Ureter (tissue), 1 donor: ENCODE data around the gene LECT2. TPM values are rescaled to one million over a fixed set of nuclear protein-coding genes. Genes with fewer than 3 reads are reported as not detected.

Source experiments
- DNase-seq: peaks from one replicate; pipeline ENCODE4 v3.0.0-alpha.2; 2020; ENCODE audit warnings: low spot score
- total RNA-seq: library from RNA; stranded (reverse); gene quantifications from one replicate; pipeline ENCODE4 v1.2.4, GENCODE V29; 2023
- donor health status: DM: yes; HTN: yes; CAD: no.

The LECT2 gene
- total RNA-seq, 1 donor from 2014 or later, result not detected

DNA sequence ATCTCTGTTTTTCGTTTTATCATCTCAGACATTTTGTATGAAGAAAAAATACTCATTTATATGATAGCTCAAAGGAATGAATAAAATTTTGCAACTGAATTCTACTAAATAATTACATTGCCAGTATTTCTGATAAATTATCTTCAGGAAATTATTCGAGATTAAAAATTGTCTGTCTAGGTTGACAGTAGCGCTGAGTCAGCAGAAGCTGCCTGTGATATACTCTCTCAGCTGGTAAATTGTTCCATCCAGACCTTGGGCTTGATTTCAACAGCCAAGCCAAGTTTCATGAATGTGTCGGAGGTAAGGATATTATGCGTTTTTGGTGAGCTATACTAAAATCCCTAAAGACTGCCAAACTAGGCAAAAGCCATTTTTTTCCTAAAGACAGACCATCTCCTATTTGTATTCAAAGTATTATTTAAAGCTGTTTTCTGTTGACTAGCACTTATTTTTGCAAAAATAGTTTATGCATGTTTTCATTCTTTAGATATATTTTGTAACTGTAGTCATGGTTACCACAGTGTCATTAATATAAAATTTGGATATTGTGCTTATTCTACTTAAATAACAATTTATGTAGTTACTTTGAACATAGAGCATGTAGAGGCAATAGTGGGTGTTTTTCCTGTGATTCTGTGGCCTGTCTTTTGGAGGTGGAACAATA is 17.4 kb downstream of the LECT2 start:
- DNase-seq, result no peak

- no peak for DNase-seq
Measured at GRCh38 chr5:135934939-135935338, 19.8 kb downstream of the LECT2 start.

GRCh38 chr5:135930949-135931295 is 23.9 kb downstream of the LECT2 start:
- DNase-seq, result no peak

GRCh38 chr5:135930029-135930948 is 24.5 kb downstream of the LECT2 start:
- no peak for DNase-seq

GRCh38 chr5:135921388-135921787 is 33.4 kb downstream of the LECT2 start:
- DNase-seq, result no peak

DNA sequence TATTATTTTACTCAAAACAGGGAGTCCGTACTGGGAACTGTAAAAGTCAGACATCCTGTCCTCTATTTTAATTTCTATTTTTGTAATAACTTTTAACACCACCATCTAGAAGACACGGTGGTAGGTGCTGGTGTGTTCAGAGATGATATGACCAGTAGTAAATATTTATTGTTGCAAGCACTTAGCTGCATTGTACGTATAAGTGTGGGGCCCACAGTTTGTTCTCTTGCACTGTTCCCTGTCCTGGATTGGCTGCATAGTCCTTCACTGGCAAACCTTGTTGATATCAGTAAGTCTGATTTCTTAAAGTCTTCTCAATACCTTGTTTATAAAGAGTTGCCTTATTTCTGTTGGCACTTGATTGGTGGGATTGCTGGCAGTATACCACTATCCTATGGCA is 34.6 kb downstream of the LECT2 start:
- DNase-seq, result no peak

DNA sequence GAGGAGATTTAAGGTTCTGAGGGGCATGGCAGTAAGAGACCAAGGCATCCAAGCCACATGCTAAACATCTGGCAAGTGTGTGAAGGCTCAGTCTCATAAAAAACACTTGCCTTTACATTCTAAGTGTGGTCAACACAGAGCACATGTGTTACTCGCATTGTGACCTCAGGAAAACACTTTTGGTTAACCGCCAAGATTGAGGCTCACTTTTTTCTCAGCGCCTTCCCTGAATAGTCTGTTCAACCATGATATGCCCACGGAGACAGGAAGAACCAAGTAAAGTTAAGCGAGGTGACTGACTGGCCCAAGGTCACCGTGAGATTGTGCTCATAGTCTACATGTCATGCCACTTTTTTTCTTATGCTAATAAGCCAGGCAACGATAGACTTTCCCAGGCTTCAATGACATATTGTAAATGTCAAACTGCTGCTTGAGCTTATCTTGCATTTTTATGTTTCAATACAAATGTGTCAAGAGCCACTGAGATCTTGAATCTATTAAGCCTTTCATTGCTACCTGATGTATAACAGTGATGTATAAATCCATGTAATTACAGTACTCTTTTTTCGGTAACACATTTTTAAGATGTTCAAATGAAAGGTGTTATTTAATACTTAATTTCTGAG is 38.0 kb downstream of the LECT2 start:
- no peak for DNase-seq

GRCh38 chr5:135915466-135916001 is 39.2 kb downstream of the LECT2 start:
- DNase-seq, result no peak

GRCh38 chr5:135913713-135914626 is 40.8 kb downstream of the LECT2 start:
- no peak for DNase-seq

- no peak for DNase-seq
Measured at GRCh38 chr5:135905144-135905543, 49.6 kb downstream of the LECT2 start.

- no peak for DNase-seq
Measured at GRCh38 chr5:135901633-135902032, 53.1 kb downstream of the LECT2 start.

DNA sequence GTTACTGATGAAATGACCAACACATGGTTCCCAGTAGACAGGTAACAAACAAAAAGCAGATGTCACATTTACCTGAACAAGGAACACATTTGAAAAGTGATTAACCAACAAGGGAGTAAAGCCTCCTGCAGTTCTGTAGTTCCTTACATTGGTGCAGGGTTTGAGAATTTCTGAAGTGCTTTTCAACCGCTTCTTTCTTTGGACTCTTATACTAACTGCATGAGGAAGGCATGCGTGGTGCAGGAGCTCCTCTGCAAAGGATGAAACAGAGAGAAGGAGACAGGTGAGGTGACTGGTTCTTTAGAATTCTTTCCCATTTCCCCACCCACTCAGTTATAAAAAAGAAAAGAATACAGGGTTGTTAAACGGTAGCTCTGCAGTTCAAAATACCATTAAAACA is 54.5 kb downstream of the LECT2 start:
- DNase-seq, result no peak

DNA sequence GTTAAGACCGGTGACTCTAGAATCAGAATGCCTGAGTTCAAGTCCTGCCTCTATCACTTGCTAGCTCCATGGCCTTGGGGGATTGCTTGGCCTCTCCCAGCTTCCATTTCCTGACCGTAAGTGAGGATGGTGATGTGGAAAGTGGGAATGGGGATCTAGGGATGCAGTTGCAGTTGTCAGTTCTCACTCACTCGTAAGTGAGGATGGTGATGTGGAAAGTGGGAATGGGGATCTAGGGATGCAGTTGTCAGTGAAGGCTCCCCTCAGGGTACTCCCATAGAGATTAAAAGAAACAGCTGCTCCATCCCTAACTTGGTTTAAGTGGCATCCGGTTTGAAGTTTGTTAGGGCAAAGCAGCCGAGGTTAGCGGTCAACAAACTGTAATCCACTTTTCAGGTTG is 56.1 kb downstream of the LECT2 start:
- DNase-seq, result no peak

Other genes with a start within 250 kb of the LECT2 start
- gene SLC25A48, start 120.3 kb downstream of the LECT2 start, total RNA-seq, result not detected
- not detected for gene IL9, start 59.1 kb downstream of the LECT2 start, total RNA-seq
- gene TGFBI, start 74.0 kb upstream of the LECT2 start, total RNA-seq, result 147 TPM
- 86.3 TPM for gene SMAD5, start 177.9 kb upstream of the LECT2 start, total RNA-seq
- not detected for gene SMIM32, start 238.2 kb upstream of the LECT2 start, total RNA-seq